ENCODE results near the gene LHX3. TPM values are rescaled to one million over a fixed set of nuclear protein-coding genes. Genes with fewer than 3 reads are reported as not detected.

The LHX3 gene
- total RNA-seq, 1 experiment from 2014 or later, result not detected

- Histone ChIP-seq H3K9me3 (ENCODE audit: low read length) (no peaks in the 10 kb centered on the region), H3K27ac (ENCODE audit: low read length) (no peak overlapping the region), H3K27me3 (ENCODE audit: low read length) (no peaks in the 10 kb centered on the region), H3K9me2 (replicated peaks; ENCODE audit: insufficient read depth, low read length) (no peaks in the 10 kb centered on the region), H3K36me3 (ENCODE audit: insufficient read depth, low read length) (no peaks in the 10 kb centered on the region), H3K4me2 (ENCODE audit: low read depth, low read length, poor library complexity, severe bottlenecking) (no peak overlapping the region), H3K4me1 (ENCODE audit: low read length) (no peaks in the 10 kb centered on the region), H3K4me3 (ENCODE audit: low read length) (no peak overlapping the region), H4K20me1 (ENCODE audit: insufficient read depth, low read depth, low read length) (no peaks in the 10 kb centered on the region), H2AFZ (ENCODE audit: low read length) (no peak overlapping the region), H3K79me2 (ENCODE audit: low read length) (no peaks in the 10 kb centered on the region), H3K9ac (ENCODE audit: low read length) (no peak overlapping the region)
- no peak for DNase-seq
Observed at GRCh38 chr9:136160381-136160841, 44.5 kb downstream of the LHX3 start.

DNA sequence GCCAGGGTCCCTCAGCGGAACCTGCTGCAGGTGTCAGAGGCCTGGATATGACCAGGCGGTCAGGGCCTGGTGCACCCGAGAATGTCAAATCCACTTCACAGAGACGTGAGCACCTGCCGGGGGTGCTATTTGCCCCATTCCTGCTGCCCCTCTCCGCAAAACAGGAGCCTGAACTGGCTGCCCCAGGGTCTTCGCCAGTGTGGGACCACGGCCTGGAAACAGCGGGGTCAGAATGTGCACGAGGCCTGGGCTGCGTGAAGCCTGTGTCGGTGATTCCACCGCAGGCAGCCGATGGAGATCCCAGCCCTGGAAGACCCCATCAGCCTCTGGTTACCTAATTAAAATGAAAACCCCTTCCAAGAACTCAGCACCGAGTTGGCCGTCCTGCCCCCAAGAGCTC is 45.1 kb downstream of the LHX3 start:
- no peaks in the 10 kb centered on the region for H3K9me2 ChIP-seq (replicated peaks; ENCODE audit: insufficient read depth, low read length)

GRCh38 chr9:136157477-136158265 is 47.3 kb downstream of the LHX3 start:
- Histone ChIP-seq H3K27me3 (ENCODE audit: low read length) (no peaks in the 10 kb centered on the region), H3K4me2 (ENCODE audit: low read depth, low read length, poor library complexity, severe bottlenecking) (no peak overlapping the region), H3K79me2 (ENCODE audit: low read length) (no peaks in the 10 kb centered on the region), H3K9me3 (ENCODE audit: low read length) (no peaks in the 10 kb centered on the region), H4K20me1 (ENCODE audit: insufficient read depth, low read depth, low read length) (no peaks in the 10 kb centered on the region), H3K9ac (ENCODE audit: low read length) (no peak overlapping the region), H3K36me3 (ENCODE audit: insufficient read depth, low read length) (no peaks in the 10 kb centered on the region), H3K4me1 (ENCODE audit: low read length) (no peaks in the 10 kb centered on the region), H2AFZ (ENCODE audit: low read length) (no peak overlapping the region), H3K4me3 (ENCODE audit: low read length) (no peak overlapping the region), H3K27ac (ENCODE audit: low read length) (no peak overlapping the region), H3K9me2 (replicated peaks; ENCODE audit: insufficient read depth, low read length) (no peaks in the 10 kb centered on the region)
- DNase-seq, result no peak

More for the DNA sequence above, 45.1 kb downstream of the LHX3 start:
- H3K27me3 ChIP-seq (ENCODE audit: low read length), result no peaks in the 10 kb centered on the region
- no peak overlapping the region for H2AFZ ChIP-seq (ENCODE audit: low read length)
- H3K27ac ChIP-seq (ENCODE audit: low read length), result no peak overlapping the region
- H3K36me3 ChIP-seq (ENCODE audit: insufficient read depth, low read length), result no peaks in the 10 kb centered on the region
- no peaks in the 10 kb centered on the region for H3K4me1 ChIP-seq (ENCODE audit: low read length)
- H3K9ac ChIP-seq (ENCODE audit: low read length), result no peak overlapping the region
- no peaks in the 10 kb centered on the region for H4K20me1 ChIP-seq (ENCODE audit: insufficient read depth, low read depth, low read length)
- H3K4me3 ChIP-seq (ENCODE audit: low read length), result no peak overlapping the region
- H3K4me2 ChIP-seq (ENCODE audit: low read depth, low read length, poor library complexity, severe bottlenecking), result no peak overlapping the region
- H3K9me3 ChIP-seq (ENCODE audit: low read length), result no peaks in the 10 kb centered on the region
- H3K79me2 ChIP-seq (ENCODE audit: low read length), result no peaks in the 10 kb centered on the region
- no peak for DNase-seq

- Histone ChIP-seq H3K4me3 (ENCODE audit: low read length) (no peak overlapping the region), H3K27ac (ENCODE audit: low read length) (no peak overlapping the region), H3K4me2 (ENCODE audit: low read depth, low read length, poor library complexity, severe bottlenecking) (no peak overlapping the region), H3K27me3 (ENCODE audit: low read length) (no peaks in the 10 kb centered on the region), H3K36me3 (ENCODE audit: insufficient read depth, low read length) (no peaks in the 10 kb centered on the region), H4K20me1 (ENCODE audit: insufficient read depth, low read depth, low read length) (no peaks in the 10 kb centered on the region), H3K9me3 (ENCODE audit: low read length) (no peaks in the 10 kb centered on the region), H3K9ac (ENCODE audit: low read length) (no peak overlapping the region), H2AFZ (ENCODE audit: low read length) (no peak overlapping the region), H3K4me1 (ENCODE audit: low read length) (no peaks in the 10 kb centered on the region), H3K9me2 (replicated peaks; ENCODE audit: insufficient read depth, low read length) (no peaks in the 10 kb centered on the region), H3K79me2 (ENCODE audit: low read length) (no peaks in the 10 kb centered on the region)
- no peak for DNase-seq
Observed at GRCh38 chr9:136156209-136157120, 48.5 kb downstream of the LHX3 start.

DNA sequence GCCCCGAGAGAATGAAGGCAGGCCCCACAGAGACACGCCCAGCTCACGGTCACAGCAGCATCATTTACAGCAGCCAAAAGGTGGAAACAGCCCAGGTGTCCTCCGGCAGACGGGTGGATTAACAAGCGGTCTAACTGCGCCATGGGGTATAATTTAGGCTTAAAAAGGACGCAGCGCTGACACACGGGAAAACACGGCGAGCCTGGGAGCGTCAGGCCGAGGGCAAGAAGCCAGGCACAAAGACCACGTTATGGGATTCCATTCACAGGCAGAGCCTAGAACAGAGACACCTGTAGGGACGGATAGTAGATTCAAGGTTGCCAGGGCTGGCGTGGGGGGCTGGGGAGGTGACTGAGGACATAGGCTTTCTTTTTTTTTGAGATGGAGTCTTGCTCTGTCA is 49.4 kb downstream of the LHX3 start:
- H3K4me3 ChIP-seq (ENCODE audit: low read length), result no peak overlapping the region
- H3K27ac ChIP-seq (ENCODE audit: low read length), result no peak overlapping the region
- no peaks in the 10 kb centered on the region for H3K36me3 ChIP-seq (ENCODE audit: insufficient read depth, low read length)
- no peaks in the 10 kb centered on the region for H3K4me1 ChIP-seq (ENCODE audit: low read length)
- no peak for DNase-seq
- no peak overlapping the region for H3K9ac ChIP-seq (ENCODE audit: low read length)
- H3K9me3 ChIP-seq (ENCODE audit: low read length), result no peaks in the 10 kb centered on the region
- no peaks in the 10 kb centered on the region for H3K9me2 ChIP-seq (replicated peaks; ENCODE audit: insufficient read depth, low read length)
- no peaks in the 10 kb centered on the region for H4K20me1 ChIP-seq (ENCODE audit: insufficient read depth, low read depth, low read length)
- no peak overlapping the region for H3K4me2 ChIP-seq (ENCODE audit: low read depth, low read length, poor library complexity, severe bottlenecking)
- H3K27me3 ChIP-seq (ENCODE audit: low read length), result no peaks in the 10 kb centered on the region
- no peak overlapping the region for H2AFZ ChIP-seq (ENCODE audit: low read length)
- H3K79me2 ChIP-seq (ENCODE audit: low read length), result no peaks in the 10 kb centered on the region

- no peak overlapping the region for H3K9ac ChIP-seq (ENCODE audit: low read length)
Observed at GRCh38 chr9:136154943-136155342, 50.0 kb downstream of the LHX3 start.

DNA sequence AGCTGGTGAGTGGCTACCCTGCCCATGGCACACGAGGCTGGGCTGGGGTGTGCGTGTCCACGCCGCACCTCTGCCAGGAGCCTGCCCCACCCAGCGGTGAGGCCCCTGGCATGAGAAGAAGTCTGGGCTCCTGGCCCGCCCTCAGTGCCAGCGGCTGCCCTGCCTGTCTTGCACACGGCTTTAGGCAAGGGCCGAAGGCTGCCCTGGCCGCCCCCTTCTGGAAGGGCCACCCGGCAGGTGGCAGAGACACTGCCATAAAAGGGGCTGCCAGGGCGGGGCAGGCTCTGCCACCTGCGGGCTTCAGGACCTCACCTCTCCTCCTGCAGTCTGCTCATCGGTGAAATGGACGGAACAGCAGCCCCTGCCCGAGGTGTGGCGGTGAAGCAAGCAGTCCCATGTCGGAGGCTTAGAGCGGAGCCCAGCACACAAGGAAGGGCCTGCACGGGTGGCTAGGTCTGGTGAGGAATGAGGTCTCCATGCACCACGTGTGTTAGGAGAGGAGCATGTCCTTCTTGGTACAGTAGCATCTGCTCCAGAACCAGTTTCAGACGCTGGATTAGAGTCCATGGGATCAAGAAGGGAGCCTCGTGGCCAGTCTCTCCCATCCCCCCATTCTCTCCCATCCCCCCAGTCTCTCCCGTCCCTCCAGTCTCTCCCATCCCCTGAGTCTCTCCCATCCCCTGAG is 51.4 kb downstream of the LHX3 start:
- no peaks in the 10 kb centered on the region for H3K79me2 ChIP-seq (ENCODE audit: low read length)
- no peaks in the 10 kb centered on the region for H4K20me1 ChIP-seq (ENCODE audit: insufficient read depth, low read depth, low read length)
- H2AFZ ChIP-seq (ENCODE audit: low read length), result no peak overlapping the region

More at GRCh38 chr9:136154943-136155342, 50.0 kb downstream of the LHX3 start:
- no peaks in the 10 kb centered on the region for H3K27me3 ChIP-seq (ENCODE audit: low read length)
- H3K4me2 ChIP-seq (ENCODE audit: low read depth, low read length, poor library complexity, severe bottlenecking), result no peak overlapping the region
- no peak overlapping the region for H3K4me3 ChIP-seq (ENCODE audit: low read length)
- H2AFZ ChIP-seq (ENCODE audit: low read length), result no peak overlapping the region
- H3K27ac ChIP-seq (ENCODE audit: low read length), result no peak overlapping the region
- H3K4me1 ChIP-seq (ENCODE audit: low read length), result no peaks in the 10 kb centered on the region
- H3K36me3 ChIP-seq (ENCODE audit: insufficient read depth, low read length), result no peaks in the 10 kb centered on the region
- no peaks in the 10 kb centered on the region for H3K9me2 ChIP-seq (replicated peaks; ENCODE audit: insufficient read depth, low read length)
- no peaks in the 10 kb centered on the region for H4K20me1 ChIP-seq (ENCODE audit: insufficient read depth, low read depth, low read length)
- H3K9me3 ChIP-seq (ENCODE audit: low read length), result no peaks in the 10 kb centered on the region
- no peaks in the 10 kb centered on the region for H3K79me2 ChIP-seq (ENCODE audit: low read length)
- DNase-seq, result no peak

GRCh38 chr9:136152931-136153330 is 52.0 kb downstream of the LHX3 start:
- no peak for DNase-seq
- Histone ChIP-seq H2AFZ (ENCODE audit: low read length) (no peak overlapping the region), H3K4me2 (ENCODE audit: low read depth, low read length, poor library complexity, severe bottlenecking) (no peak overlapping the region), H4K20me1 (ENCODE audit: insufficient read depth, low read depth, low read length) (no peaks in the 10 kb centered on the region), H3K36me3 (ENCODE audit: insufficient read depth, low read length) (no peaks in the 10 kb centered on the region), H3K4me1 (ENCODE audit: low read length) (peaks cover 5% of the 10 kb centered on the region), H3K9ac (ENCODE audit: low read length) (no peak overlapping the region), H3K4me3 (ENCODE audit: low read length) (no peak overlapping the region), H3K9me3 (ENCODE audit: low read length) (no peaks in the 10 kb centered on the region), H3K27ac (ENCODE audit: low read length) (no peak overlapping the region), H3K9me2 (replicated peaks; ENCODE audit: insufficient read depth, low read length) (no peaks in the 10 kb centered on the region), H3K79me2 (ENCODE audit: low read length) (no peaks in the 10 kb centered on the region), H3K27me3 (ENCODE audit: low read length) (no peaks in the 10 kb centered on the region)

More for the DNA sequence above, 51.4 kb downstream of the LHX3 start:
- Histone ChIP-seq H3K4me3 (ENCODE audit: low read length) (no peak overlapping the region), H3K4me2 (ENCODE audit: low read depth, low read length, poor library complexity, severe bottlenecking) (no peak overlapping the region), H3K9me3 (ENCODE audit: low read length) (no peaks in the 10 kb centered on the region), H3K9me2 (replicated peaks; ENCODE audit: insufficient read depth, low read length) (no peaks in the 10 kb centered on the region), H3K27ac (ENCODE audit: low read length) (no peak overlapping the region), H3K36me3 (ENCODE audit: insufficient read depth, low read length) (no peaks in the 10 kb centered on the region), H3K4me1 (ENCODE audit: low read length) (no peaks in the 10 kb centered on the region), H3K27me3 (ENCODE audit: low read length) (no peaks in the 10 kb centered on the region), H3K9ac (ENCODE audit: low read length) (no peak overlapping the region)
- no peak for DNase-seq
